Renal cortex interstitium (tissue), 11 donors: ENCODE results near the gene SCP2. TPM values are rescaled to one million over a fixed set of nuclear protein-coding genes. Genes with fewer than 3 reads are reported as not detected.
"Not testable (repeated sequence)": the region's sequence is repeated elsewhere in the genome, so short reads cannot be mapped to it uniquely, and the experiment has no call there.

Experiments used
- DNase-seq, 11 donors: peaks; one replicate each; pipeline ENCODE4 v3.0.0-alpha.2; 2013; ENCODE audit warnings: low read depth in 9 of 11, low spot score in 4 of 11; ENCODE audit errors: extremely low read depth in 1 of 11
- polyA plus RNA-seq, 3 donors: library from polyadenylated mRNA; unstranded; fragments of 120-200 nt; gene quantifications; one replicate each; pipeline ENCODE4 v1.2.1, GENCODE V29; 2013; ENCODE audit not compliant: insufficient read length in 3 of 3

SCP2 gene
- polyA plus RNA-seq, 3 donors: 176 to 233 (median 193) TPM

- no peak for DNase-seq
These were observed 11.0 kb downstream of the SCP2 start for GRCh38 chr1:52938183-52938451.

- DNase-seq: no peak
These were observed 16.9 kb downstream of the SCP2 start for GRCh38 chr1:52943876-52944416.

- no peak for DNase-seq
These were observed 17.5 kb downstream of the SCP2 start for GRCh38 chr1:52944566-52944965.

- no peak for DNase-seq
These were observed 20.4 kb downstream of the SCP2 start for GRCh38 chr1:52947490-52947889.

GRCh38 chr1:52949602-52950001 lies 22.5 kb downstream of the SCP2 start:
- DNase-seq: not testable (repeated sequence)

GRCh38 chr1:52952112-52952511 lies 25.0 kb downstream of the SCP2 start:
- no peak for DNase-seq

GRCh38 chr1:52955129-52955970 lies 28.3 kb downstream of the SCP2 start:
- peak; percentile 33 to 73 (median 52) for DNase-seq

- DNase-seq: no peak
These were observed 36.0 kb downstream of the SCP2 start for GRCh38 chr1:52963101-52963500.

GRCh38 chr1:52967666-52968065 lies 40.6 kb downstream of the SCP2 start:
- DNase-seq: no peak

GRCh38 chr1:52969234-52969633 lies 42.2 kb downstream of the SCP2 start:
- not testable (repeated sequence) for DNase-seq

- DNase-seq: peak in 3 of 11 donors; percentile 6 to 13 (median 13)
These were observed 43.1 kb downstream of the SCP2 start for GRCh38 chr1:52970149-52970548.

GRCh38 chr1:52973841-52974240 lies 46.8 kb downstream of the SCP2 start:
- DNase-seq: no peak

GRCh38 chr1:52976183-52977035 lies 49.3 kb downstream of the SCP2 start:
- DNase-seq: no peak

- DNase-seq: no peak
These were observed 51.0 kb downstream of the SCP2 start for GRCh38 chr1:52978045-52978444.

- not testable (repeated sequence) for DNase-seq
These were observed 65.7 kb downstream of the SCP2 start for GRCh38 chr1:52992733-52993132.

- no peak for DNase-seq
These were observed 67.6 kb downstream of the SCP2 start for GRCh38 chr1:52994656-52995055.

GRCh38 chr1:52996653-52997052 lies 69.6 kb downstream of the SCP2 start:
- no peak for DNase-seq

- no peak for DNase-seq
These were observed 74.1 kb downstream of the SCP2 start for GRCh38 chr1:53001128-53001527.

GRCh38 chr1:53006612-53007011 lies 79.5 kb downstream of the SCP2 start:
- not testable (repeated sequence) for DNase-seq

GRCh38 chr1:53010247-53010646 lies 83.2 kb downstream of the SCP2 start:
- not testable (repeated sequence) for DNase-seq
